NB4 (cell line): ENCODE data around the gene STUM.

ENCODE experiments used
- DNase-seq: peaks from one replicate; pipeline ENCODE4 v3.0.0; 2010; ENCODE audit warnings: low read depth
- H3K4me3 ChIP-seq: one replicate; pipeline ENCODE4 v1.5.1; 2011; ENCODE audit warnings: mild to moderate bottlenecking, low read depth, low read length, moderate library complexity
- MYC ChIP-seq: IDR thresholded peaks from 2 replicates; pipeline ENCODE4 v1.6.1; 2011; ENCODE audit warnings: low read depth, low read length
- POLR2A ChIP-seq: IDR thresholded peaks from 2 replicates; pipeline ENCODE4 v1.6.1; 2011; ENCODE audit warnings: mild to moderate bottlenecking; ENCODE audit not compliant: insufficient read length; ENCODE audit errors: extremely low read depth
- TF ChIP-seq, protein P1 (sequence below): IDR thresholded peaks from one replicate; pipeline ENCODE4 v1.5.1; 2012; ENCODE audit warnings: low read depth, low read length
- TF ChIP-seq, protein P2 (sequence below): IDR thresholded peaks from 2 replicates; pipeline ENCODE4 v1.6.1; 2011; ENCODE audit warnings: low read depth, low read length

STUM gene

DNA sequence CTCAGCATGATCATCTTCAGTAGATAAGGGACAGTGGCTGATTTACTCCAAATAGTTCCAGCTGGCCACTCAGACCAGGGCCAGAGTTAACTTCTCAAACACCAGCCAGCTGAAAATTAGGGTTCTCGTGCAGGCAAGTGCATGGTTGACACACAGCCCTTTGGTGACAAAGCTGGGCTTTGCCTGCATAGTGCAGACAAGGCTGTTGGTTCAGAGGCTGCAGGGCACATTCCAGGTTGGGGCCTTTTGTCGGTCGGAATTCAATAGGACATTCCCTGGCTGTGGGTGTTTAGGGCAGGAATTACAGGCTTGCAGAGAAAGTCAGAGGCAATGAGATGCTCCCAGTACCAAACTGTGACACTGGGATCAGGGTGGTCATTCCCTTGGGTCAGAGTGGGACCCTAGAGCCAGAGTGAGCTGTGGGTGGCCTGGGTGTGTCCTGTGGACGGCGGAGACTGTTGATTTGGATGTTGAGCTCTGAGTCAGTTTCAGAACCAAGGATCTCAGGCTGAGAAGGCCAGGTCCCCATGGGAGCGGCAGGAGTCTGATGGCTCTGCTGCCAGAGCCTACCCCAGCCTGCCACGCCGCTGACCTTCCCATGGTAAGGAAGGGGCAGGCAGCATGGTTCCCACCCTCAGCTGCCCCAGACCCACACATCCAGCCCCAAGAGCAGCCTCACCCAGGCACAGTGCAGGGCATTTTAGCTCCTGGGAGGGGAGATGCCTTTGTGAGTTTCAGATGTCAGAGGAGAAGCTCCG is 56.2 kb downstream of the STUM start:
- no peak overlapping the region for H3K4me3 ChIP-seq
- DNase-seq = no peak
- TF ChIP-seq, protein P1, sequence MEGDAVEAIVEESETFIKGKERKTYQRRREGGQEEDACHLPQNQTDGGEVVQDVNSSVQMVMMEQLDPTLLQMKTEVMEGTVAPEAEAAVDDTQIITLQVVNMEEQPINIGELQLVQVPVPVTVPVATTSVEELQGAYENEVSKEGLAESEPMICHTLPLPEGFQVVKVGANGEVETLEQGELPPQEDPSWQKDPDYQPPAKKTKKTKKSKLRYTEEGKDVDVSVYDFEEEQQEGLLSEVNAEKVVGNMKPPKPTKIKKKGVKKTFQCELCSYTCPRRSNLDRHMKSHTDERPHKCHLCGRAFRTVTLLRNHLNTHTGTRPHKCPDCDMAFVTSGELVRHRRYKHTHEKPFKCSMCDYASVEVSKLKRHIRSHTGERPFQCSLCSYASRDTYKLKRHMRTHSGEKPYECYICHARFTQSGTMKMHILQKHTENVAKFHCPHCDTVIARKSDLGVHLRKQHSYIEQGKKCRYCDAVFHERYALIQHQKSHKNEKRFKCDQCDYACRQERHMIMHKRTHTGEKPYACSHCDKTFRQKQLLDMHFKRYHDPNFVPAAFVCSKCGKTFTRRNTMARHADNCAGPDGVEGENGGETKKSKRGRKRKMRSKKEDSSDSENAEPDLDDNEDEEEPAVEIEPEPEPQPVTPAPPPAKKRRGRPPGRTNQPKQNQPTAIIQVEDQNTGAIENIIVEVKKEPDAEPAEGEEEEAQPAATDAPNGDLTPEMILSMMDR = no peak
- TF ChIP-seq POLR2A = no peak
- TF ChIP-seq MYC = no peak
- TF ChIP-seq, protein P2, sequence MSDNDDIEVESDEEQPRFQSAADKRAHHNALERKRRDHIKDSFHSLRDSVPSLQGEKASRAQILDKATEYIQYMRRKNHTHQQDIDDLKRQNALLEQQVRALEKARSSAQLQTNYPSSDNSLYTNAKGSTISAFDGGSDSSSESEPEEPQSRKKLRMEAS = no peak

DNA sequence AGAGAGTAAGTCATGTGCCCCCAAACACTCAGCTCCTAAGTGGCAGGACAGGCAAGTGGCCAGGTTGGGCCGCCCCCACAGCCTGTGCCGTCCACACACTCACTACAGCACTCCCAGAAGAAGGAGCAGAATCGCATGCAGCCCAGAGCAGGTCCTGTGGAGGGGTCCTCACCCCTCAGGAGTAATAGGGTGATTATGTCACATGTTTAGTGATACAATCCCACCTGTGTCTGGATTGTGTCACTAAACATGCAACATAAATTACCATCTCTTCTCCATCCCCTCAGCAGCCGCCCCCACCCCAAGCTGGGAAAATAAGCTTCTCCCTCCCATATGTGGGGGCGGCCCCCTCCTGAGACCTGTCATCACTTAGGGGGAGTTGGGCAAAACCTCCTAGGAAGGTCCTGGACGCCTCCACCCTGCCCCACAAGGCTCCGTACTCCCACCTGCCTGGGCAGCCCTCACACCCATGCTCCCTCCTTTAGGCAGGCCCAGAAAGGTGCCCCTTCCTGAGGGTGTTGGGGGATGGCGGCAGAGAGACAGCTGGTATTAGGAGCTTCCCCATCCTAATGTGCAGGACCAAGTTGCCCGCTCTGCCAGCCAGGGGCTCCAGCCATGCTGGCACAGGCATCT is 56.9 kb downstream of the STUM start:
- TF ChIP-seq, protein P2 = no peak
- TF ChIP-seq, protein P1 = no peak
- no peak for TF ChIP-seq MYC
- no peak overlapping the region for H3K4me3 ChIP-seq
- no peak for DNase-seq

DNA sequence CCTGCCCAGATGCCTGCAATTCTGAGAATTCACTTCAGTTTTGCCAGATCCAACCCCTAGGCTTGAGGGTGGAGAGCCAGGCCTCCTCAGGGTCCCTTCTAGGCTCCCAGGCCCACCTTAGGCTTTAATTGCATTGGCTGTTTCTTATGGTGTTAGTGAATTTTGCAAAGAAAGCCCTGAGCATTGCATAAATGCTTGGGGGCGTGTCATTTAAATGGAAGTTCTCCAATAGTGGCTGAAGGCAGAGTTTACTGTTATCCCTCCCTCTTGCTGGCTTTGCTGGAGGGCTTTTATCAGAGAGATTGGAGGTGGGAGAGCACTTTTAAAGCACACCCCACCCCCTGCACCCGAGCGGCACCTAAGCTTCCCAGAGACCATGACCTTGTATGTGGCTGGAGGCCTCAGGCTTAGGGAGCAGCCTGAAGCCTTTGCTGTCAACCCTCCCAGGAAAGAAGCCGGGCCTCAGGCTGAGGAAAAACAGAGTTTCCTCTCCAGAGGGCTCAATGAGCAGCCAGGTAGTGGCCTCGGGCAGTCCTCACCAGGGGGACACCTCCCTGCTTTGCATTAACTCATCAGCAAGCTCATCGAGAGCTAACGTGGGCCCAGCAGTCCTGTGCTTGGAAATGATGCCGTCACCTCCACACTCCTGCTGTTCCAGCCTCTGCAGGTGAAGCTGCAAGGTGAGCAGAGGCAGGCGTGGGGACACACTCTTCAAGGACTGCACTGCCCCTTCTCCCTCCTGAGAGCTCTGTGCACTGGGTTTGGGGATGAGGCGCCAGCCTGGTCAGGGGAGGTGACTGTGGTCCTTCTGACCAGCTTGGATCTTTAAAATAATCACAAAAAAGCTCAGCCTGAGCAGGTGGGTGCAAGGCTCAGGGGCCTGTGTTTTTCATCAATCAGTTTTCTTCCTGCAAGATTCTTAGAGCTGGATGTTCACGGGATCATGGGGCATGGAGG is 58.0 kb downstream of the STUM start:
- TF ChIP-seq, protein P2 = no peak
- TF ChIP-seq MYC = no peak
- TF ChIP-seq, protein P1 = no peak
- no peak for TF ChIP-seq POLR2A
- DNase-seq = no peak
- no peak overlapping the region for H3K4me3 ChIP-seq

DNA sequence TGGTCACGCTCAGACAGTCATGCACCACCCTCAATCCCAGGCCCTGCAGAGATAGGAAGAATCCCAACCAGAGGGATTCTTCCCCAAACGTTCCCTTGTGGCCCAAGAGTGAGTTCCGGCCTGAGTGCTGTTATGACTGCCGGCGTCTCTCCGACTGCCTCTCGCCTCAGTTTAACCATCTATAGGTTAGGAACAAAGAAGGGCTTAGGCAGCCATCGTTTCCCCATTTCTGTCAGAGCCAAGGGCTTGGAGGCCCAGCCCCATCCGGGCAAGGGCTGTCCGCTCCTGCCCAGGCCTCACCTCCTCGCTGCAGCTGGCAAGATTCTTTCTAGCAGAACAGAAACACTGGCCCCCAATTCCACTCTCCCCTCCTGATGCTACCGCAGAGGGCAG is 58.7 kb downstream of the STUM start:
- DNase-seq = no peak
- H3K4me3 ChIP-seq = no peak overlapping the region
- TF ChIP-seq, protein P1 = no peak
- TF ChIP-seq POLR2A (no peak), MYC (no peak)
- TF ChIP-seq, protein P2 = no peak

DNA sequence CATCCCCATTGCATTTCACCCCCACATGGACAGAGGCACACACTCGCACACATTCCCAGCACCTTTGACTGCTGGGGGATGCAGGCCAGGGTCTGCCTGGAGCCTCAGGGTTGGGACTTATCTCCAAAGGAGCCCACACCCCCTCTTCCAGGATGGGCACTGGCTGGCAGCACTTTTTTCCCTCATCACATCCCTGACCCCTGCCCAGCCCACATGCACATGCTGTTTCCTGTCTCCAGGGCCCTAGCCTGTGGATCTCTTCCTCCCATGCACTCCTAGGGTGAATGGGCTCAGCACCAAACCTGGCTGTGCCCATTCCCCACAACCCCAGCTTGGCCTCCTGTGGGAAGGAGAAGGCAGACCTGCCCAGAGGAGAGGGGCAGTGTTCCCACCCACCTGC is 59.3 kb downstream of the STUM start:
- no peak for DNase-seq
- TF ChIP-seq, protein P1 = no peak
- TF ChIP-seq POLR2A (no peak), MYC (no peak)
- TF ChIP-seq, protein P2 = no peak
- H3K4me3 ChIP-seq = no peak overlapping the region
